ENCODE data around the gene BTBD1.
"Not testable (repeated sequence)": the region's sequence is repeated elsewhere in the genome, so short reads cannot be mapped to it uniquely, and the experiment has no call there.

The BTBD1 gene

GRCh38 chr15:83092309-83092976 is 25.4 kb upstream of the BTBD1 start:
- peak; percentile 38 for DNase-seq

GRCh38 chr15:83091965-83092308 is 24.9 kb upstream of the BTBD1 start:
- DNase-seq = not testable (repeated sequence)

GRCh38 chr15:83090465-83090864 is 23.4 kb upstream of the BTBD1 start:
- DNase-seq = no peak

GRCh38 chr15:83088876-83089275 is 21.8 kb upstream of the BTBD1 start:
- no peak for DNase-seq

GRCh38 chr15:83087576-83087975 is 20.5 kb upstream of the BTBD1 start:
- no peak for DNase-seq

- not testable (repeated sequence) for DNase-seq
Observed at GRCh38 chr15:83085864-83086552, 19.0 kb upstream of the BTBD1 start.

- not testable (repeated sequence) for DNase-seq
Observed at GRCh38 chr15:83085461-83085860, 18.4 kb upstream of the BTBD1 start.

- no peak for DNase-seq
Observed at GRCh38 chr15:83082730-83083386, 15.8 kb upstream of the BTBD1 start.

- DNase-seq = no peak
Observed at GRCh38 chr15:83081256-83082014, 14.4 kb upstream of the BTBD1 start.

- DNase-seq = no peak
Observed at GRCh38 chr15:83078712-83079111, 11.7 kb upstream of the BTBD1 start.

- DNase-seq = no peak
Observed at GRCh38 chr15:83077491-83078230, 10.6 kb upstream of the BTBD1 start.

GRCh38 chr15:83069211-83069642 is 2.2 kb upstream of the BTBD1 start:
- DNase-seq = not testable (repeated sequence)

- no peak for DNase-seq
Observed at GRCh38 chr15:83068054-83068453, 1.0 kb upstream of the BTBD1 start.

GRCh38 chr15:83067638-83067962 is 548 bp upstream of the BTBD1 start:
- DNase-seq = no peak

GRCh38 chr15:83066034-83066733 is 868 bp downstream of the BTBD1 start:
- no peak for DNase-seq

- DNase-seq = no peak
Observed at GRCh38 chr15:83065431-83065830, 1.6 kb downstream of the BTBD1 start.

GRCh38 chr15:83064859-83065258 is 2.2 kb downstream of the BTBD1 start:
- no peak for DNase-seq

- no peak for DNase-seq
Observed at GRCh38 chr15:83063551-83063950, 3.5 kb downstream of the BTBD1 start.

GRCh38 chr15:83062768-83063180 is 4.3 kb downstream of the BTBD1 start:
- DNase-seq = no peak

GRCh38 chr15:83061680-83062079 is 5.4 kb downstream of the BTBD1 start:
- no peak for DNase-seq

- no peak for DNase-seq
Observed at GRCh38 chr15:83057696-83058376, 9.2 kb downstream of the BTBD1 start.

GRCh38 chr15:83057002-83057401 is 10.1 kb downstream of the BTBD1 start:
- DNase-seq = no peak

All from SIG-M5 (cell line).